ENCODE data around the gene CCDC190. TPM values are rescaled to one million over a fixed set of nuclear protein-coding genes. Genes with fewer than 3 reads are reported as not detected.
"Not testable (repeated sequence)": the region's sequence is repeated elsewhere in the genome, so short reads cannot be mapped to it uniquely, and the experiment has no call there.

CCDC190 gene
- total and polyA plus RNA-seq, 4 donors = 2.4 to 4.7 (median 2.8) TPM

DNA sequence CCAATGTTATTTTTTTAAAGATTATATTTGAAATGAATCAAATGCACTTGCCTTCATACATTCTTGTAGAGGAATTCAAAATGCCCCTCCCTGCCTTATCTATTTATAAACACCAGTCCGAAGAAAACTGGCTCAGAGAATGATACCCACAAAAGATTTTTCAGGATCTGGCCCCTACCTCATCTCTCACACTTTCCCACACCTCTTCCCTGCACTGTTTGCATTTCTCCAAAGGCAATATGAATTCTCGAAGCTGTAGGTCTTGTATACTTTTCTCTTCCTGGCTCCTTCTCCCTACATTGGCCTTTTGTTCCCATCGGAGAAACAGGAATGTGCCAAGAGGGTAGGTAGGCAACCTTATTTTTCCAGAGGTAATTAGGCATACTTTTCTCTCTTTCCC, 12.0 kb upstream of the CCDC190 start:
- H3K4me3 ChIP-seq = no peak overlapping the region
- no peak overlapping the region for H3K27ac ChIP-seq (ENCODE audit: low read depth in 1 of 2, low read length in 1 of 2)
- no peaks in the 10 kb centered on the region for H3K4me1 ChIP-seq (ENCODE audit: control insufficient read depth in 5 of 5, insufficient read depth in 5 of 5, low read length in 5 of 5)
- no peak overlapping the region for H3K9ac ChIP-seq (ENCODE audit: insufficient read depth in 1 of 2, low read length in 2 of 2)
- WGBS, 2 donors = 38 to 53% methylated on average over 3 of the region's 3 CpGs
- H3K27me3 ChIP-seq (ENCODE audit: control insufficient read depth in 3 of 3, insufficient read depth in 3 of 3, low read length in 2 of 3) = no peaks in the 10 kb centered on the region
- TF ChIP-seq, protein P1, sequence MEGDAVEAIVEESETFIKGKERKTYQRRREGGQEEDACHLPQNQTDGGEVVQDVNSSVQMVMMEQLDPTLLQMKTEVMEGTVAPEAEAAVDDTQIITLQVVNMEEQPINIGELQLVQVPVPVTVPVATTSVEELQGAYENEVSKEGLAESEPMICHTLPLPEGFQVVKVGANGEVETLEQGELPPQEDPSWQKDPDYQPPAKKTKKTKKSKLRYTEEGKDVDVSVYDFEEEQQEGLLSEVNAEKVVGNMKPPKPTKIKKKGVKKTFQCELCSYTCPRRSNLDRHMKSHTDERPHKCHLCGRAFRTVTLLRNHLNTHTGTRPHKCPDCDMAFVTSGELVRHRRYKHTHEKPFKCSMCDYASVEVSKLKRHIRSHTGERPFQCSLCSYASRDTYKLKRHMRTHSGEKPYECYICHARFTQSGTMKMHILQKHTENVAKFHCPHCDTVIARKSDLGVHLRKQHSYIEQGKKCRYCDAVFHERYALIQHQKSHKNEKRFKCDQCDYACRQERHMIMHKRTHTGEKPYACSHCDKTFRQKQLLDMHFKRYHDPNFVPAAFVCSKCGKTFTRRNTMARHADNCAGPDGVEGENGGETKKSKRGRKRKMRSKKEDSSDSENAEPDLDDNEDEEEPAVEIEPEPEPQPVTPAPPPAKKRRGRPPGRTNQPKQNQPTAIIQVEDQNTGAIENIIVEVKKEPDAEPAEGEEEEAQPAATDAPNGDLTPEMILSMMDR (IDR thresholded peaks at IDR 0.05; ENCODE audit: control extremely low read depth, extremely low read depth) = no peak
- no peaks in the 10 kb centered on the region for H3K36me3 ChIP-seq (ENCODE audit: control insufficient read depth in 4 of 4, insufficient read depth in 4 of 4, low read length in 4 of 4)
- peaks cover 0 to 3% (median 0%) of the 10 kb centered on the region in 4 donors for H3K9me3 ChIP-seq (ENCODE audit: control insufficient read depth in 4 of 4, insufficient read depth in 3 of 4, low read length in 3 of 4)
- DNase-seq (no peak), ATAC-seq (ENCODE audit: insufficient read depth, low FRiP score) (no peak)

DNA sequence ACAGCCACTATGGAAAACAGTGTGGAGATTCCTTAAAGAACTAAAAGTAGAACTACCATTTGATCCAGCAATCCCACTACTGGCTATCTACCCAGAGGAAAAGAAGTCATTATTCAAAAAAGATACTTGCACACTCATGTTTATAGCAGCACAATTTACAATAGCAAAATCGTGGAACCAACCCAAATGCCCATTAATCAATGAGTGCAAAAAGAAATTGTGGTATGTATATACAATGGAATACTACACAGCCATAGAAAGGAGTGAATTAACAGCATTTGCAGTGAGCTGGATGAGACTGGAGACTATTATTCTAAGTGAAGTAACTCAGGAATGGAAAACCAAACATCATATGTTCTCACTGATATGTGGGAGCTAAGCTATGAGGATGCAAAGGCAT, 10.4 kb upstream of the CCDC190 start:
- not testable (repeated sequence) for ATAC-seq (ENCODE audit: insufficient read depth, low FRiP score)

DNA sequence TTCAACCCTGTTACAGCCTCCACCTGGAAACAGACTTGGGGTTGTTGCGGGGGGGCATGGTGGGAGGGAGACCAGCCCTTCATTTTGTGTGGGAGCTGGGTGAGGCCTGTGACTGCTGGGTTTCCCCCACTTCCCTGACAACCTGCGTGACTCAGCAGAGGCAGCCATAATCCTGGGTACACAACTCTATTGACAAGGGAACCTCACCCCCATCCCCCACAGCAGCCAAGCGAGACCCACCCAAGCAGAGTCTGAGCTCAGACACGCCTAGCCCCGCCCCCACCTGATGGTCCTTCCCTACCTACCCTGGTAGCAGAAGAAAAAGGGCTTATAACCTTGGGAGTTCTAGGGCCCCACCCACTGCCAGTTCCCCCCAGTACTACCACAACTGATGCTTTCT, 8.0 kb upstream of the CCDC190 start:
- no peak overlapping the region for H3K4me3 ChIP-seq
- H3K27me3 ChIP-seq (ENCODE audit: control insufficient read depth in 3 of 3, insufficient read depth in 3 of 3, low read length in 2 of 3) = no peaks in the 10 kb centered on the region
- H3K9me3 ChIP-seq (ENCODE audit: control insufficient read depth in 4 of 4, insufficient read depth in 3 of 4, low read length in 3 of 4) = peaks cover 0 to 3% (median 0%) of the 10 kb centered on the region in 4 donors
- H3K4me1 ChIP-seq (ENCODE audit: control insufficient read depth in 5 of 5, insufficient read depth in 5 of 5, low read length in 5 of 5) = no peaks in the 10 kb centered on the region
- H3K27ac ChIP-seq (ENCODE audit: low read depth in 1 of 2, low read length in 1 of 2) = no peak overlapping the region
- H3K36me3 ChIP-seq (ENCODE audit: control insufficient read depth in 4 of 4, insufficient read depth in 4 of 4, low read length in 4 of 4) = no peaks in the 10 kb centered on the region
- DNase-seq (no peak), ATAC-seq (ENCODE audit: insufficient read depth, low FRiP score) (no peak)
- WGBS, 2 donors = 88% methylated on average over 5 of the region's 5 CpGs
- TF ChIP-seq, protein P1 (IDR thresholded peaks at IDR 0.05; ENCODE audit: control extremely low read depth, extremely low read depth) = no peak
- H3K9ac ChIP-seq (ENCODE audit: insufficient read depth in 1 of 2, low read length in 2 of 2) = no peak overlapping the region

More for the DNA sequence above, 10.4 kb upstream of the CCDC190 start:
- not testable (repeated sequence) for DNase-seq; H3K27ac ChIP-seq (ENCODE audit: low read depth in 1 of 2, low read length in 1 of 2); H3K9me3 ChIP-seq (ENCODE audit: control insufficient read depth in 4 of 4, insufficient read depth in 3 of 4, low read length in 3 of 4); H3K36me3 ChIP-seq (ENCODE audit: control insufficient read depth in 4 of 4, insufficient read depth in 4 of 4, low read length in 4 of 4); H3K27me3 ChIP-seq (ENCODE audit: control insufficient read depth in 3 of 3, insufficient read depth in 3 of 3, low read length in 2 of 3); H3K9ac ChIP-seq (ENCODE audit: insufficient read depth in 1 of 2, low read length in 2 of 2); H3K4me3 ChIP-seq; H3K4me1 ChIP-seq (ENCODE audit: control insufficient read depth in 5 of 5, insufficient read depth in 5 of 5, low read length in 5 of 5)
- WGBS, 2 donors = 59 to 72% methylated on average over 1 of the region's 1 CpG

DNA sequence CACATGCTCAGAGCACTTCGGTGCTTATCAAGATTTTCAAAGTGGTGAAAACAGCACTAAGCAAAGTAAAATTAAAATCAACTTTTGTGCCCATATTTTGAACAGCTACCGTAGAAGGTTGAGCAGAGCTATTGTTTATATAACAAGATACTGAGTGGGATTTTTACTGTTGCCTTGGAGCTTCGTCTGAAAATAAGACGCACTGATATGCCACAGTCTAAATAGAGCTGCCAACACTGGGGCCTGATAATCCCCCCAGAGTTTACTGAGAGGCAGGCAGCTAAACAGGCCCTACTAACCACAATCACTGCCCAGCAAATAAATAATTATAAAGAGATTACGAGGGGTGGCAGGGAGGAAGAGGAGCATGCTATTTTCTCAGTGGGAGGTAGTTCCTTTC, 650 bp upstream of the CCDC190 start:
- peak overlapping the region in 1 of 2 donors; percentile 7 for H3K27ac ChIP-seq (ENCODE audit: low read depth in 1 of 2, low read length in 1 of 2)

More for the DNA sequence above, 650 bp upstream of the CCDC190 start:
- TF ChIP-seq, protein P1 (IDR thresholded peaks at IDR 0.05; ENCODE audit: control extremely low read depth, extremely low read depth) = no peak
- DNase-seq = peak in 2 of 3 donors; percentile 45 to 56
- no peaks in the 10 kb centered on the region for H3K36me3 ChIP-seq (ENCODE audit: control insufficient read depth in 4 of 4, insufficient read depth in 4 of 4, low read length in 4 of 4)
- peaks cover 0 to 9% (median 1%) of the 10 kb centered on the region in 5 donors for H3K4me1 ChIP-seq (ENCODE audit: control insufficient read depth in 5 of 5, insufficient read depth in 5 of 5, low read length in 5 of 5)
- H3K4me3 ChIP-seq = no peak overlapping the region
- no peak for ATAC-seq (ENCODE audit: insufficient read depth, low FRiP score)
- H3K9ac ChIP-seq (ENCODE audit: insufficient read depth in 1 of 2, low read length in 2 of 2) = no peak overlapping the region
- no peaks in the 10 kb centered on the region for H3K9me3 ChIP-seq (ENCODE audit: control insufficient read depth in 4 of 4, insufficient read depth in 3 of 4, low read length in 3 of 4)
- WGBS, 2 donors = 55 to 73% methylated on average over 5 of the region's 5 CpGs
- H3K27me3 ChIP-seq (ENCODE audit: control insufficient read depth in 3 of 3, insufficient read depth in 3 of 3, low read length in 2 of 3) = no peaks in the 10 kb centered on the region

Measured in lung (tissue), 12 donors.